ENCODE data around the gene PCAT7. TPM values are rescaled to one million over a fixed set of nuclear protein-coding genes. Genes with fewer than 3 reads are reported as not detected.
"Not testable (repeated sequence)": the region's sequence is repeated elsewhere in the genome, so short reads cannot be mapped to it uniquely, and the experiment has no call there.

The PCAT7 gene
- total and polyA plus RNA-seq, 3 donors from 2014 or later: 4.3 to 9.2 (median 5.4) TPM

- intact Hi-C loops (cut with DNase I; ENCODE audit: low total_unique reads): no loop called here
- TF ChIP-seq POLR2A (IDR thresholded peaks at IDR 0.05) (no peak), CTCF (IDR thresholded peaks at IDR 0.05) (no peak)
- H3K27me3 ChIP-seq: no peaks in the 10 kb centered on the region
- H3K27ac ChIP-seq: no peak overlapping the region
- no peak for DNase-seq
- no peaks in the 10 kb centered on the region for H3K9me3 ChIP-seq
- no peaks in the 10 kb centered on the region for H3K4me1 ChIP-seq
- H3K4me3 ChIP-seq: no peak overlapping the region
- WGBS, 2 donors: 87 to 91% methylated on average over 4 of the region's 4 CpGs
- no peaks in the 10 kb centered on the region for H3K36me3 ChIP-seq (ENCODE audit: low read depth, missing control alignments)
These were observed 16.0 kb upstream of the PCAT7 start for GRCh38 chr9:94538908-94539307.

GRCh38 chr9:94544335-94544734 is 10.5 kb upstream of the PCAT7 start:
- DNase-seq; H3K27ac ChIP-seq; H3K36me3 ChIP-seq (ENCODE audit: low read depth, missing control alignments); H3K4me3 ChIP-seq; intact Hi-C loops (cut with DNase I; ENCODE audit: low total_unique reads); H3K9me3 ChIP-seq; H3K4me1 ChIP-seq; H3K27me3 ChIP-seq: not testable (repeated sequence)
- 80 to 86% methylated on average over 4 of the region's 5 CpGs for WGBS, 2 donors

- H3K4me3 ChIP-seq: no peak overlapping the region
- intact Hi-C loops (cut with DNase I; ENCODE audit: low total_unique reads): no loop called here
- TF ChIP-seq POLR2A (IDR thresholded peaks at IDR 0.05) (no peak), CTCF (IDR thresholded peaks at IDR 0.05) (no peak)
- H3K9me3 ChIP-seq: no peaks in the 10 kb centered on the region
- H3K27me3 ChIP-seq: no peaks in the 10 kb centered on the region
- H3K4me1 ChIP-seq: no peaks in the 10 kb centered on the region
- no peak for DNase-seq
- H3K36me3 ChIP-seq (ENCODE audit: low read depth, missing control alignments): no peaks in the 10 kb centered on the region
- no peak overlapping the region for H3K27ac ChIP-seq
- WGBS, 2 donors: 76 to 77% methylated on average over 1 of the region's 1 CpG
These were observed 8.9 kb upstream of the PCAT7 start for GRCh38 chr9:94545940-94546339.

- H3K9me3 ChIP-seq: no peaks in the 10 kb centered on the region
- 63 to 84% methylated on average over 14 to 29 of the region's 29 CpGs for WGBS, 2 donors
- no peaks in the 10 kb centered on the region for H3K4me1 ChIP-seq
- peak; percentile 29 for DNase-seq
- TF ChIP-seq POLR2A (IDR thresholded peaks at IDR 0.05) (no peak), CTCF (IDR thresholded peaks at IDR 0.05) (no peak)
- no peaks in the 10 kb centered on the region for H3K36me3 ChIP-seq (ENCODE audit: low read depth, missing control alignments)
- no peaks in the 10 kb centered on the region for H3K27me3 ChIP-seq
- intact Hi-C loops (cut with DNase I; ENCODE audit: low total_unique reads): no loop called here
- peak overlapping the region in 1 of 2 donors; percentile 49 for H3K4me3 ChIP-seq
- H3K27ac ChIP-seq: no peak overlapping the region
These were observed 1.6 kb upstream of the PCAT7 start for GRCh38 chr9:94553029-94553938.

- 40 to 80% methylated on average over 13 to 16 of the region's 16 CpGs for WGBS, 2 donors
These were observed 825 bp upstream of the PCAT7 start for GRCh38 chr9:94554078-94554438.

More at GRCh38 chr9:94554078-94554438, 825 bp upstream of the PCAT7 start:
- intact Hi-C loops (cut with DNase I; ENCODE audit: low total_unique reads): no loop called here
- H3K4me1 ChIP-seq: no peaks in the 10 kb centered on the region
- H3K27ac ChIP-seq: no peak overlapping the region
- peak overlapping the region; percentile 38 to 49 for H3K4me3 ChIP-seq
- H3K9me3 ChIP-seq: no peaks in the 10 kb centered on the region
- H3K36me3 ChIP-seq (ENCODE audit: low read depth, missing control alignments): no peaks in the 10 kb centered on the region
- H3K27me3 ChIP-seq: no peaks in the 10 kb centered on the region
- TF ChIP-seq POLR2A (IDR thresholded peaks at IDR 0.05) (no peak), CTCF (IDR thresholded peaks at IDR 0.05) (no peak)
- no peak for DNase-seq
